ENCODE results near the gene DNAH8.

DNAH8 gene

GRCh38 chr6:39035681-39036080, 320.6 kb downstream of the DNAH8 start:
- H3K4me3 ChIP-seq (replicated peaks in 1 of 2; ENCODE audit: low read depth in 2 of 2, low read length in 2 of 2): no peak overlapping the region
- TF ChIP-seq CTCF (IDR thresholded peaks at IDR 0.05; ENCODE audit: low read depth, low read length): no peak
- DNase-seq (ENCODE audit: low read depth in 2 of 2): no peak

- H3K4me3 ChIP-seq (replicated peaks in 1 of 2; ENCODE audit: low read depth in 2 of 2, low read length in 2 of 2): no peak overlapping the region
- no peak for DNase-seq (ENCODE audit: low read depth in 2 of 2)
- no peak for TF ChIP-seq CTCF (IDR thresholded peaks at IDR 0.05; ENCODE audit: low read depth, low read length)
These were observed 322.0 kb downstream of the DNAH8 start for GRCh38 chr6:39037082-39037508.

- no peak overlapping the region for H3K4me3 ChIP-seq (replicated peaks in 1 of 2; ENCODE audit: low read depth in 2 of 2, low read length in 2 of 2)
- no peak for DNase-seq (ENCODE audit: low read depth in 2 of 2)
- no peak for TF ChIP-seq CTCF (IDR thresholded peaks at IDR 0.05; ENCODE audit: low read depth, low read length)
These were observed 322.6 kb downstream of the DNAH8 start for GRCh38 chr6:39037707-39038106.

GRCh38 chr6:39040080-39040673, 325.1 kb downstream of the DNAH8 start:
- no peak overlapping the region for H3K4me3 ChIP-seq (replicated peaks in 1 of 2; ENCODE audit: low read depth in 2 of 2, low read length in 2 of 2)
- TF ChIP-seq CTCF (IDR thresholded peaks at IDR 0.05; ENCODE audit: low read depth, low read length): no peak
- DNase-seq (ENCODE audit: low read depth in 2 of 2): no peak

GRCh38 chr6:39041072-39041471, 326.0 kb downstream of the DNAH8 start:
- DNase-seq (ENCODE audit: low read depth in 2 of 2): no peak
- TF ChIP-seq CTCF (IDR thresholded peaks at IDR 0.05; ENCODE audit: low read depth, low read length): no peak
- no peak overlapping the region for H3K4me3 ChIP-seq (replicated peaks in 1 of 2; ENCODE audit: low read depth in 2 of 2, low read length in 2 of 2)

- no peak for DNase-seq (ENCODE audit: low read depth in 2 of 2)
- H3K4me3 ChIP-seq (replicated peaks in 1 of 2; ENCODE audit: low read depth in 2 of 2, low read length in 2 of 2): no peak overlapping the region
- TF ChIP-seq CTCF (IDR thresholded peaks at IDR 0.05; ENCODE audit: low read depth, low read length): no peak
These were observed 328.7 kb downstream of the DNAH8 start for GRCh38 chr6:39043776-39044175.

GRCh38 chr6:39044181-39044580, 329.1 kb downstream of the DNAH8 start:
- H3K4me3 ChIP-seq (replicated peaks in 1 of 2; ENCODE audit: low read depth in 2 of 2, low read length in 2 of 2): no peak overlapping the region
- DNase-seq (ENCODE audit: low read depth in 2 of 2): no peak
- TF ChIP-seq CTCF (IDR thresholded peaks at IDR 0.05; ENCODE audit: low read depth, low read length): no peak

All from cardiac fibroblast (primary cell).